Cardiac fibroblast (primary cell): ENCODE results near the gene ARHGEF33.
A peak's percentile ranks its signal among the peaks of the same experiment; 100 is the strongest.

ENCODE experiments used
- DNase-seq, 2 donors: peaks; one replicate each; pipeline versions ENCODE4 v3.0.0 to v3.0.0-alpha.2; 2010; ENCODE audit warnings: low read depth in 2 of 2
- H3K4me3 ChIP-seq, 2 donors: replicated peaks in 1 of 2; 1 replicate in 1 of 2; 2 replicates in 1 of 2; pipeline ENCODE4 v1.5.1; 2011; ENCODE audit warnings: low read depth in 2 of 2, low read length in 2 of 2, mild to moderate bottlenecking in 2 of 2, moderate library complexity in 1 of 2
- CTCF ChIP-seq: IDR thresholded peaks from one replicate; pipeline ENCODE4 v1.5.1; 2011; ENCODE audit warnings: low read depth, mild to moderate bottlenecking, low read length, inconsistent platforms

Gene ARHGEF33

GRCh38 chr2:38940746-38941145 is 51.1 kb downstream of the ARHGEF33 start:
- H3K4me3 ChIP-seq = no peak overlapping the region
- DNase-seq = no peak
- no peak for TF ChIP-seq CTCF

- no peak for DNase-seq
- no peak for TF ChIP-seq CTCF
- no peak overlapping the region for H3K4me3 ChIP-seq
Observed at GRCh38 chr2:38943784-38944183, 54.1 kb downstream of the ARHGEF33 start.

DNA sequence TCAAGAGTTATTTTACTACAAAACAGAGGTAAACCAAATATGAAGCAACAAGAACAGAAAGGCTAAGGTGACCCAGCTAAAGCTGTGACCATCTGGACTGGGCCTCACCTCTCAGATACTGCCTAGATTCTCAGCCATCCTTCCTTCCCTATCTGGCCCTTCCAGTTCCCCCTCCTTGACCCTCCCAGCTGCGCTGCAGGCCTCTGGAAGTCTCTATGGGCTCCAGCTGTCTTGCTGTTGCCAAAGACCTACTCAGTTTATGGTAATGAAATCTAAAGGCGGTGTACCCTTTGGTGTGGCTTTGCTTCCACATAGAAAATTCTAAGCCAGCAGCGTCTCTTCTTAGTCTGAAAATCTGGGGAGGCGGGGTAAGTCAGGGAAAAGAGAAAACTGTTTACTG is 55.7 kb downstream of the ARHGEF33 start:
- no peak for DNase-seq
- TF ChIP-seq CTCF = no peak
- no peak overlapping the region for H3K4me3 ChIP-seq

DNA sequence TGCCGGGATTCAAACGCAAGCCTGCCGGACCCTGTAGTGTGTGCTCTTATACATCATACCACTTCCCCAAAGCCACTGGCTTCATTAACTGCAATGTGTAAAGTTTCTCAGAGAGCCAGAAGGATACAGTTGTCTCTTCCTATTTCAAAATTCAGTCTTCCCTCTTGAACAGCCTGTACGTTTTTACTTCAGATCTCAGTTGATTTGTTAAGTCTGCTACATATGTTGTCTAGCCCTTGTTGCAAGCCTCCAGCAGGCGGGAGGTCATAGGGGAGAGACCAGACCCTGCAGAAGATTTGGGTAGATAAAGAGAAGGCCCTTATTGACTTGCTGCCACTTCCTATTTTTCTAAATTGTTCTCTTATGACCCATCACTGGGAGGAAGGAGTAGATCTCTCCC is 56.2 kb downstream of the ARHGEF33 start:
- H3K4me3 ChIP-seq = no peak overlapping the region
- TF ChIP-seq CTCF = no peak
- no peak for DNase-seq

GRCh38 chr2:38947241-38948239 is 57.9 kb downstream of the ARHGEF33 start:
- TF ChIP-seq CTCF = peak; percentile 68
- H3K4me3 ChIP-seq = no peak overlapping the region
- peak; percentile 82 to 84 for DNase-seq

DNA sequence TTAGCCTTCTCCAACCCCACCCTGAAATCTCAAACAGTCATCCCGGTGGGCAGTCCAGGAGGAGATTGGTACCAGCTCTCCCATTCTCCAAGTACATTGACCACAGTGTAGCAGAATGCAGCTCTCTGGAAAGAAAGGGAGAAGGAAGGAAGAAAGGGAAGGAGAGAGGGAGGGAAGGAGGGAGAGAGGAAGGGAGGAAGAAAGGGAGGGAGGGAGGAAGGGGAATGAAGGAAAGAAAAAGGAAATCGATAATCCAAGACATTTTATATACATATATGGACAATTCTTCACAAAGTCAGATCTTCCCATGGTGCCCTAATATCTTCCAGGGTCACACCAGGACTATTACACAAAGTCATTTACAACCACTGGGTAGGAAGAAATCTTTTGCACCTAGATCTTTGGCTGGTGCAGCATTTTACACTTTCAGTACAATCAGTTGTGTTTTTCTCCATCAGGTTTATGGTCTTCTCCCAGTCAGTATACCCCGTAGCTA is 58.8 kb downstream of the ARHGEF33 start:
- no peak for TF ChIP-seq CTCF
- DNase-seq = no peak
- H3K4me3 ChIP-seq = no peak overlapping the region
